Endothelial cell (in vitro differentiated cells): ENCODE measurements around the gene CDCA3. TPM values are rescaled to one million over a fixed set of nuclear protein-coding genes. Genes with fewer than 3 reads are reported as not detected.

ENCODE experiments used
- DNase-seq: peaks from one replicate; pipeline ENCODE4 v3.0.0; 2021; ENCODE audit warnings: low spot score
- H3K27ac Mint-ChIP-seq: one replicate; pipeline ENCODE4 v1.8.0; 2021; ENCODE audit warnings: mixed read lengths, inconsistent platforms; ENCODE audit not compliant: unreplicated experiment
- H3K27me3 Mint-ChIP-seq: one replicate; pipeline ENCODE4 v1.8.0; 2021; ENCODE audit warnings: mild to moderate bottlenecking, moderate library complexity, mixed read lengths, inconsistent platforms; ENCODE audit not compliant: unreplicated experiment
- H3K36me3 Mint-ChIP-seq: one replicate; pipeline ENCODE4 v1.8.0; 2021; ENCODE audit warnings: mild to moderate bottlenecking, low read depth, mixed read lengths, inconsistent platforms; ENCODE audit not compliant: unreplicated experiment
- H3K4me1 Mint-ChIP-seq: one replicate; pipeline ENCODE4 v1.8.0; 2021; ENCODE audit warnings: mild to moderate bottlenecking, mixed read lengths, inconsistent platforms; ENCODE audit not compliant: unreplicated experiment
- H3K4me3 Mint-ChIP-seq: one replicate; pipeline ENCODE4 v1.8.0; 2021; ENCODE audit warnings: mild to moderate bottlenecking, mixed read lengths, inconsistent platforms; ENCODE audit not compliant: unreplicated experiment
- H3K9me3 Mint-ChIP-seq: one replicate; pipeline ENCODE4 v1.8.0; 2021; ENCODE audit warnings: mixed read lengths, inconsistent platforms; ENCODE audit not compliant: unreplicated experiment
- CTCF ChIP-seq: fragments of 200-600 bp; sonication (generic); IDR thresholded peaks from one replicate; pipeline ENCODE4 v1.5.0; 2021; ENCODE audit warnings: antibody characterized with exemption; ENCODE audit not compliant: unreplicated experiment
- total RNA-seq: library from RNA; stranded (reverse); fragmentation: NEBNext Ultra II Directional; extraction: Animal tissue kit (Norgen Biotek cat#: 25700); gene quantifications from one replicate; pipeline ENCODE4 v1.2.1, GENCODE V29; 2021; ENCODE audit not compliant: unreplicated experiment

The CDCA3 gene
- total RNA-seq, 1 donor from 2014 or later: 6.2 TPM

GRCh38 chr12:6825398-6826124 is 25.5 kb downstream of the CDCA3 start:
- H3K27ac Mint-ChIP-seq: no peak overlapping the region
- no peaks in the 10 kb centered on the region for H3K9me3 Mint-ChIP-seq
- peaks cover 41% of the 10 kb centered on the region for H3K4me1 Mint-ChIP-seq
- peak; percentile 94 for DNase-seq
- TF ChIP-seq CTCF: peak; percentile 88
- H3K27me3 Mint-ChIP-seq: peaks cover 25% of the 10 kb centered on the region
- peaks cover 13% of the 10 kb centered on the region for H3K36me3 Mint-ChIP-seq
- peak overlapping the region; percentile 69 for H3K4me3 Mint-ChIP-seq

GRCh38 chr12:6824901-6825381 is 26.1 kb downstream of the CDCA3 start:
- no peak for TF ChIP-seq CTCF
- no peaks in the 10 kb centered on the region for H3K9me3 Mint-ChIP-seq
- DNase-seq: no peak
- no peak overlapping the region for H3K27ac Mint-ChIP-seq
- H3K27me3 Mint-ChIP-seq: peaks cover 26% of the 10 kb centered on the region
- peak overlapping the region; percentile 62 for H3K4me3 Mint-ChIP-seq
- peaks cover 46% of the 10 kb centered on the region for H3K4me1 Mint-ChIP-seq
- H3K36me3 Mint-ChIP-seq: peaks cover 13% of the 10 kb centered on the region

- no peak for DNase-seq
- Mint-ChIP-seq H3K4me3 (peak overlapping the region; percentile 70), H3K36me3 (peaks cover 13% of the 10 kb centered on the region), H3K27ac (no peak overlapping the region), H3K9me3 (no peaks in the 10 kb centered on the region), H3K27me3 (peaks cover 27% of the 10 kb centered on the region), H3K4me1 (peaks cover 51% of the 10 kb centered on the region)
- no peak for TF ChIP-seq CTCF
Measured at GRCh38 chr12:6824085-6824775, 26.9 kb downstream of the CDCA3 start.

GRCh38 chr12:6823182-6824084 is 27.7 kb downstream of the CDCA3 start:
- H3K27ac Mint-ChIP-seq: peak overlapping the region; percentile 5
- peaks cover 24% of the 10 kb centered on the region for H3K27me3 Mint-ChIP-seq
- peaks cover 54% of the 10 kb centered on the region for H3K4me1 Mint-ChIP-seq
- DNase-seq: no peak
- peaks cover 13% of the 10 kb centered on the region for H3K36me3 Mint-ChIP-seq
- peak overlapping the region; percentile 92 for H3K4me3 Mint-ChIP-seq
- no peak for TF ChIP-seq CTCF
- H3K9me3 Mint-ChIP-seq: no peaks in the 10 kb centered on the region
